Gastroesophageal sphincter (tissue), 4 donors: ENCODE data around the gene SERPINB13. TPM values are rescaled to one million over a fixed set of nuclear protein-coding genes. Genes with fewer than 3 reads are reported as not detected.

ENCODE experiments used
- ATAC-seq: fragments of 150-250 bp; one replicate; pipeline ENCODE4 v1.9.1; 2016; ENCODE audit warnings: mild to moderate bottlenecking, moderate library complexity
- H3K27ac ChIP-seq, 4 donors: fragments of 200-600 bp; sonication (generic) in 3 of 4; 1 replicate in 3 of 4; 2 replicates in 1 of 4; pipeline ENCODE4 v1.5.1; 2016 to 2019
- H3K27me3 ChIP-seq: fragments of 200-600 bp; sonication (generic); one replicate; pipeline ENCODE4 v1.5.1; 2019
- H3K36me3 ChIP-seq, 2 donors: fragments of 200-600 bp; sonication (generic); one replicate each; pipeline ENCODE4 v1.5.1; 2019; ENCODE audit warnings: control low read depth in 1 of 2
- H3K4me1 ChIP-seq, 3 donors: fragments of 200-600 bp; sonication (generic); 1 replicate in 2 of 3; 2 replicates in 1 of 3; pipeline ENCODE4 v1.5.1; 2016 to 2019; ENCODE audit warnings: control low read depth in 2 of 3
- H3K4me3 ChIP-seq, 2 donors: fragments of 200-600 bp; sonication (generic); one replicate each; pipeline ENCODE4 v1.5.1; 2019; ENCODE audit warnings: mild to moderate bottlenecking in 1 of 2, moderate library complexity in 1 of 2
- H3K9me3 ChIP-seq, 3 donors: fragments of 200-600 bp; sonication (generic); one replicate each; pipeline ENCODE4 v1.5.1; 2017 to 2019; ENCODE audit warnings: control low read depth in 2 of 3
- EP300 ChIP-seq: sonication (generic); formaldehyde crosslinking; IDR thresholded peaks from one replicate; pipeline ENCODE4 v1.6.1; 2017; ENCODE audit warnings: antibody characterized with exemption, mild to moderate bottlenecking
- POLR2A ChIP-seq, 2 donors: fragments of 450-650 bp; IDR thresholded peaks; one replicate each; pipeline ENCODE4 v1.6.1; 2017; ENCODE audit warnings: antibody characterized with exemption in 2 of 2, mild to moderate bottlenecking in 2 of 2, moderate library complexity in 1 of 2
- POLR2AphosphoS5 ChIP-seq: sonication (generic); formaldehyde crosslinking; IDR thresholded peaks from one replicate; pipeline ENCODE4 v1.6.1; 2017; ENCODE audit warnings: antibody characterized with exemption
- WGBS, 2 donors: methylation state at CpG; one replicate each; pipeline ENCODE4 v1.1.5; 2018; ENCODE audit warnings: low coverage in 1 of 2; 5-methylcytosine and 5-hydroxymethylcytosine counted together
- total RNA-seq, 4 donors: library from RNA; depleted of rRNA; stranded (reverse); fragments of >200 nt; gene quantifications; one replicate each; pipeline ENCODE4 v1.1.0, GENCODE V29; 2016
- TF ChIP-seq, protein P1 (sequence below), 4 experiments: fragments of 200-600 bp in 2 of 4; fragments of 450-650 bp in 2 of 4; sonication (generic) in 1 of 4; IDR thresholded peaks; one replicate each; pipeline ENCODE4 v1.5.1; 2017 to 2019; ENCODE audit warnings: antibody characterized with exemption in 4 of 4, mild to moderate bottlenecking in 2 of 4, moderate library complexity in 2 of 4

Gene SERPINB13
- total RNA-seq, 4 donors from 2014 or later: 0.13 to 7.0 (median 0.97) TPM

DNA sequence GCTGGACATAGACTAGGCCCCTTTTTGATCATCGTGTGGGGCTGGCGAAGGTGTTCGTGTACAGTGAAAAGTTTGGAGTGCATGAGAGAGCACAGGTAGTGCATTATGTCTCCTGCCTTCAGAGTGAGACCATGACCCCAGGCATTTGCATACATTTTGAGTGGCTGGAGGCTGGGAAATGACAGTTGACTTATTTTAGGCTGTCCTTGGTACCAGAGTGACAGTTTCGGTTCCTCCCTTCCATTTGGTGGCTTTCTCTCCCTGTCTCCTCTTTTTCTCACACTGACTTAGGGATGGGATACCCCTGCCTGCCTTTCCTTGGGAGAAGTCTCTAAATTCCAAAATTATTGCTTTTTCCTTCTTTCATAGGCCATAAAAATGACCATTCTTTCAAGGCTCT, 24.9 kb upstream of the SERPINB13 start:
- Histone ChIP-seq H3K4me1 (no peaks in the 10 kb centered on the region), H3K4me3 (no peak overlapping the region), H3K36me3 (no peaks in the 10 kb centered on the region), H3K9me3 (no peaks in the 10 kb centered on the region), H3K27me3 (no peaks in the 10 kb centered on the region), H3K27ac (no peak overlapping the region)
- TF ChIP-seq POLR2AphosphoS5: no peak
- TF ChIP-seq EP300: no peak
- no peak for TF ChIP-seq POLR2A (IDR thresholded peaks at IDR 0.05)
- TF ChIP-seq, protein P1, sequence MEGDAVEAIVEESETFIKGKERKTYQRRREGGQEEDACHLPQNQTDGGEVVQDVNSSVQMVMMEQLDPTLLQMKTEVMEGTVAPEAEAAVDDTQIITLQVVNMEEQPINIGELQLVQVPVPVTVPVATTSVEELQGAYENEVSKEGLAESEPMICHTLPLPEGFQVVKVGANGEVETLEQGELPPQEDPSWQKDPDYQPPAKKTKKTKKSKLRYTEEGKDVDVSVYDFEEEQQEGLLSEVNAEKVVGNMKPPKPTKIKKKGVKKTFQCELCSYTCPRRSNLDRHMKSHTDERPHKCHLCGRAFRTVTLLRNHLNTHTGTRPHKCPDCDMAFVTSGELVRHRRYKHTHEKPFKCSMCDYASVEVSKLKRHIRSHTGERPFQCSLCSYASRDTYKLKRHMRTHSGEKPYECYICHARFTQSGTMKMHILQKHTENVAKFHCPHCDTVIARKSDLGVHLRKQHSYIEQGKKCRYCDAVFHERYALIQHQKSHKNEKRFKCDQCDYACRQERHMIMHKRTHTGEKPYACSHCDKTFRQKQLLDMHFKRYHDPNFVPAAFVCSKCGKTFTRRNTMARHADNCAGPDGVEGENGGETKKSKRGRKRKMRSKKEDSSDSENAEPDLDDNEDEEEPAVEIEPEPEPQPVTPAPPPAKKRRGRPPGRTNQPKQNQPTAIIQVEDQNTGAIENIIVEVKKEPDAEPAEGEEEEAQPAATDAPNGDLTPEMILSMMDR (IDR thresholded peaks at IDR 0.05): no peak
- no peak for ATAC-seq
- 86 to 100% methylated on average over 1 to 2 of the region's 4 CpGs for WGBS, 2 donors

DNA sequence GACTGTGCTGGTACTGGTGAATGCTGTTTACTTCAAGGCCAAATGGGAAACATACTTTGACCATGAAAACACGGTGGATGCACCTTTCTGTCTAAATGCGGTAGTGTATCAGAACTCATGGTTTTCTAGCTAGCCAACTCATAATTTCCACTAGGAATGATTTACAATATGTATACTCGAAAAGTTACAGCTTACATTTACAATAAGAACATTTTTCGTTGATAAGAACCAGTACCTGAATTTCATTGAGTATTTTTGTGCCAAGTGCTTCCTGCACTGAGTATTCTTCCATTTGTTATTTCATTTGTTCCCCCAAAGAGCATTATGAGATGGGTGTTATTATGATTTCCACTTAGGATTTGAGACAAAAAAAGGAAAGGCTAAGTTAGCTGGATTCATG, 23.1 kb upstream of the SERPINB13 start:
- Histone ChIP-seq H3K4me1 (no peaks in the 10 kb centered on the region), H3K36me3 (no peaks in the 10 kb centered on the region), H3K27ac (no peak overlapping the region), H3K4me3 (no peak overlapping the region), H3K27me3 (no peaks in the 10 kb centered on the region), H3K9me3 (no peaks in the 10 kb centered on the region)
- WGBS, 2 donors: 75 to 81% methylated on average over 4 of the region's 4 CpGs
- TF ChIP-seq EP300 (no peak), POLR2A (IDR thresholded peaks at IDR 0.05) (no peak), POLR2AphosphoS5 (no peak)
- TF ChIP-seq, protein P1 (IDR thresholded peaks at IDR 0.05): no peak
- ATAC-seq: no peak

DNA sequence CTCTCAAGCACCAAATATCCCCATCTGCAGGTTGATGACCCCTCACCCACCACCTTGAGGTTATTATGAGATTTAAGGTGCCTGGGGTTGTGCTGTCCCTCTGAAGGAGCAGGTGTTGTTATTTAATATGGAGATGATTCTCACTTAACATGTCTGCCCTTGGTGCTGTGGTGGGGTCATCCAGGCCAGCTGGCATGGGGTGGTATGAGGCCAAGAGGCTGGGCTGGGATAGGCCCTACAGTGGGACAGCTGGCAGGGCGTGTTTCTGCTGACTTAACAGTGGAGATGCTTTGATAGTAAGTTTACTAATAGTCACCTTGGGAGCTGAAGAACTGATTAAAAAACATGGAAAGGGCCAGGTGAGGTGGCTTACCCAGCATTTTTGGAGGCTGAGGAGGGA, 22.6 kb upstream of the SERPINB13 start:
- no CpG with 5 or more reads among the region's 1 CpG for WGBS, 2 donors
- H3K36me3 ChIP-seq: no peaks in the 10 kb centered on the region
- no peaks in the 10 kb centered on the region for H3K9me3 ChIP-seq
- H3K4me3 ChIP-seq: no peak overlapping the region
- H3K27me3 ChIP-seq: no peaks in the 10 kb centered on the region
- ATAC-seq: no peak
- no peak overlapping the region for H3K27ac ChIP-seq
- H3K4me1 ChIP-seq: no peaks in the 10 kb centered on the region
- TF ChIP-seq POLR2AphosphoS5: no peak
- no peak for TF ChIP-seq EP300
- TF ChIP-seq POLR2A (IDR thresholded peaks at IDR 0.05): no peak
- TF ChIP-seq, protein P1 (IDR thresholded peaks at IDR 0.05): no peak

DNA sequence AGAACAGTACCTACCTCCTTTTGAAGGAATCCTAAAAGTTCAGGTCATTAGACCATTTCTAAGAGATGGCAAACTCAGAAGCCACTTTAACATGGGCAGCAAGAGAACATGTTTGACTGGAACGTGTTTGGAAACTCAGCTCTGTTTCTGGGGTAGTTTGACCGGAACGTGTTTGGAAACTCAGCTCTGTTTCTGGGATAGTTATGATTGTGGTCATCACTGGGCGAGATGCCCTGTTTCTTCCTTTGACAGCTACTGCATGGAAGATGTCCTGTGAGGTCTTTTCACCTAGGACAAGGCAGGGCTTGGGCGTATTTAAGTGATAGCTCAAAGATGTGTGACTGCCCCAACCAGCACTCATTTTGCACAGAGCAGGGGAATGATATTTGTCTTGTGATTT, 19.9 kb upstream of the SERPINB13 start:
- H3K9me3 ChIP-seq: no peaks in the 10 kb centered on the region
- 78 to 79% methylated on average over 4 to 5 of the region's 5 CpGs for WGBS, 2 donors
- H3K4me3 ChIP-seq: no peak overlapping the region
- no peaks in the 10 kb centered on the region for H3K36me3 ChIP-seq
- no peak overlapping the region for H3K27ac ChIP-seq
- H3K4me1 ChIP-seq: no peaks in the 10 kb centered on the region
- TF ChIP-seq POLR2A (IDR thresholded peaks at IDR 0.05) (no peak), POLR2AphosphoS5 (no peak), EP300 (no peak)
- TF ChIP-seq, protein P1 (IDR thresholded peaks at IDR 0.05): no peak
- H3K27me3 ChIP-seq: peaks cover 4% of the 10 kb centered on the region
- no peak for ATAC-seq

DNA sequence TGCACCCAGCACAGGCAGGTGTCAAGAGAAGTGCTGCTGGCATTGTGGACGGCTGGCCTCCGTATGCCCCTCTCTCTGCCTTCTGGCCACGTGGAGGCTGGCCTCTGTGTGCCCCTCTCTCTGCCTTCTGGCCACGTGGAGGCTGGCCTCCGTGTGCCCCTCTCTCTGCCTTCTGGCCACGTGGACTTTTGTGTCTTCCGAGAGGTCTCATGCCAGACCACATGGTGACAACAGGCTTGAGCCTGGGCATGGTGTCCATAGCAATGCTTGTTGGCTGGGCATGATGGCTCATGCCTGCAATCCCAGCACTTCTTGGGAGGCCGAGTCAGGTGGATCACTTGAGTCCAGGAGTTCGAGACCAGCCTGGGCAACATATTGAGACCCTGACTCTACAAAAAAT, 19.3 kb upstream of the SERPINB13 start:
- Histone ChIP-seq H3K27me3 (peaks cover 4% of the 10 kb centered on the region), H3K9me3 (no peaks in the 10 kb centered on the region), H3K36me3 (no peaks in the 10 kb centered on the region), H3K27ac (no peak overlapping the region), H3K4me1 (no peaks in the 10 kb centered on the region), H3K4me3 (no peak overlapping the region)
- ATAC-seq: no peak
- TF ChIP-seq POLR2A (IDR thresholded peaks at IDR 0.05): no peak
- TF ChIP-seq POLR2AphosphoS5: no peak
- TF ChIP-seq EP300: no peak
- TF ChIP-seq, protein P1 (IDR thresholded peaks at IDR 0.05): no peak
- WGBS, 2 donors: 37 to 91% methylated on average over 2 to 4 of the region's 9 CpGs
